Neutrophil (primary cell): ENCODE results near the gene AIG1.

Experiments used
- H3K27ac ChIP-seq: fragments of 200-600 bp; sonication (generic); 2 replicates; pipeline ENCODE4 v1.5.1; 2016; ENCODE audit warnings: mild to moderate bottlenecking, moderate library complexity
- H3K27me3 ChIP-seq: fragments of 200-600 bp; sonication (generic); 2 replicates; pipeline ENCODE4 v1.6.0; 2016; ENCODE audit warnings: mild to moderate bottlenecking
- H3K36me3 ChIP-seq: fragments of 200-600 bp; sonication (generic); 2 replicates; pipeline ENCODE4 v1.5.1; 2017
- H3K4me1 ChIP-seq, 2 experiments: fragments of 200-600 bp in 1 of 2; sonication (generic) in 1 of 2; 1 replicate in 1 of 2; 2 replicates in 1 of 2; pipeline versions ENCODE4 v1.5.1 to v1.6.1; 2013 to 2016; ENCODE audit warnings: low read depth in 1 of 2, low read length in 1 of 2, mild to moderate bottlenecking in 1 of 2, moderate library complexity in 1 of 2; ENCODE audit not compliant: control insufficient read depth in 1 of 2, insufficient read depth in 1 of 2
- H3K4me3 ChIP-seq, 2 experiments: fragments of 200-600 bp in 1 of 2; sonication (generic) in 1 of 2; 1 replicate in 1 of 2; 2 replicates in 1 of 2; pipeline ENCODE4 v1.5.1; 2013 to 2016; ENCODE audit warnings: low read depth in 1 of 2, low read length in 1 of 2, mild to moderate bottlenecking in 1 of 2, moderate library complexity in 1 of 2
- H3K9me3 ChIP-seq: fragments of 200-600 bp; sonication (generic); 2 replicates; pipeline ENCODE4 v1.5.1; 2016
- TF ChIP-seq, protein P1 (sequence below): fragments of 200-600 bp; sonication (generic); IDR thresholded peaks from 2 replicates; pipeline ENCODE4 v1.5.1; 2016; ENCODE audit warnings: antibody characterized with exemption

Gene AIG1

DNA sequence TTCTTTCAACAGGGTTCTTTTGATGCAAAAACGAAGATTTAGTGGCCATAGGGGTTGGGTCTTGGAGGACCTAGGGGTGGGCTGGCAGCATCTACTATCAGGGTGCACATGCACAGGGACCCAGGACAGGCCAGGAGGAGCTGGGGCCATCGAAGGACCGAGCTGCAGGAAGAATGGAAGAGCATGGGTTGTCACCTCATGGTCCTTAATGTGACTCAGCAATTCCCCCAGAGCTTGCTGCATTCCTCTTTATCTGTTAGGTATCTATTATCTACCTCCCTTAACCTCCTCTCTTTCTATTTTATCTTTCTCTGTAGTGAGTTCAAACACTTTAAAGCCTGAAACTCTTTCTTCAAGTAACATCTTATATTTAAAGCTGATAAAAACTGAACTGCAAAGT is 167.0 kb downstream of the AIG1 start:
- Histone ChIP-seq H3K27ac (no peak overlapping the region), H3K4me1 (no peaks in the 10 kb centered on the region), H3K36me3 (no peaks in the 10 kb centered on the region), H3K27me3 (no peaks in the 10 kb centered on the region), H3K4me3 (no peak overlapping the region), H3K9me3 (no peaks in the 10 kb centered on the region)
- TF ChIP-seq, protein P1, sequence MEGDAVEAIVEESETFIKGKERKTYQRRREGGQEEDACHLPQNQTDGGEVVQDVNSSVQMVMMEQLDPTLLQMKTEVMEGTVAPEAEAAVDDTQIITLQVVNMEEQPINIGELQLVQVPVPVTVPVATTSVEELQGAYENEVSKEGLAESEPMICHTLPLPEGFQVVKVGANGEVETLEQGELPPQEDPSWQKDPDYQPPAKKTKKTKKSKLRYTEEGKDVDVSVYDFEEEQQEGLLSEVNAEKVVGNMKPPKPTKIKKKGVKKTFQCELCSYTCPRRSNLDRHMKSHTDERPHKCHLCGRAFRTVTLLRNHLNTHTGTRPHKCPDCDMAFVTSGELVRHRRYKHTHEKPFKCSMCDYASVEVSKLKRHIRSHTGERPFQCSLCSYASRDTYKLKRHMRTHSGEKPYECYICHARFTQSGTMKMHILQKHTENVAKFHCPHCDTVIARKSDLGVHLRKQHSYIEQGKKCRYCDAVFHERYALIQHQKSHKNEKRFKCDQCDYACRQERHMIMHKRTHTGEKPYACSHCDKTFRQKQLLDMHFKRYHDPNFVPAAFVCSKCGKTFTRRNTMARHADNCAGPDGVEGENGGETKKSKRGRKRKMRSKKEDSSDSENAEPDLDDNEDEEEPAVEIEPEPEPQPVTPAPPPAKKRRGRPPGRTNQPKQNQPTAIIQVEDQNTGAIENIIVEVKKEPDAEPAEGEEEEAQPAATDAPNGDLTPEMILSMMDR: no peak

DNA sequence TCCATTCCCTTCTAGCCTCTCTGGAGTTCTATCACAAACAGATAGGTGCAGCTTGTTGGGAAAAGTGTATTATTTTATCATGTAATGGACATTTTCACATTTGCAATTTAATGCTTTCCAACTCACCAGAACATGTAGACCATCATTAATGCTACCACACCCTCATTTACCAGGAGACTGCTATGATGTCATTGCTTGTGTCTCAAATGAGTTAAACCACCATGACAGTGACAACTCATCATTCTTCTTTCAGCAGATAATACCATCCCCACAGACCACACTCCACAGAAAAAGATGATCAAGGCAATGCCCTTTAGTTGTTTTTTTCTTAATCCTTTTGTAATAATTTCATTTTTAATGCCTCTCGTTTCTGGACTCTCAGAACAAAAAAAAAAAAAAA is 168.7 kb downstream of the AIG1 start:
- no peak overlapping the region for H3K27ac ChIP-seq
- H3K4me1 ChIP-seq: no peaks in the 10 kb centered on the region
- TF ChIP-seq, protein P1: no peak
- H3K4me3 ChIP-seq: no peak overlapping the region
- no peaks in the 10 kb centered on the region for H3K9me3 ChIP-seq
- H3K27me3 ChIP-seq: no peaks in the 10 kb centered on the region
- no peaks in the 10 kb centered on the region for H3K36me3 ChIP-seq

DNA sequence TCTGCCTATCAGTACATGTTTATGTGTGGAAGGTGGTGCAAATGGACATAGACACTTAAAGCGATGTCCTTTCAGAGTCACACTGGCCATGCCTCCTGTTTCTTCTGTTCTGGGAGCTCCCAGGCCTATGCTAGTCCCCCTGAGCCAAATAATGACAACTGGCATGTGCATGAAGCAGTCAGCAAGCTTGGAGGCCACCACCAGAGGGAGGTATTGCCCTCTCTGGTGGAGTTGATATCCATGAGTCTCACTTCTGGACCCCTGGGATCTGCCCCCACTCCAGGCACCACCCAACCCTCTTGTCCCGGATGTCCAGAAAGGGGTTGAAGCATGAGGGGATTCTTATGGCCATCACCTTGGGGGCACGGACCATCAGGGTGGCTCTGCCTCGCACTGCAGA is 172.2 kb downstream of the AIG1 start:
- no peaks in the 10 kb centered on the region for H3K36me3 ChIP-seq
- no peaks in the 10 kb centered on the region for H3K9me3 ChIP-seq
- TF ChIP-seq, protein P1: no peak
- no peaks in the 10 kb centered on the region for H3K4me1 ChIP-seq
- H3K4me3 ChIP-seq: no peak overlapping the region
- no peaks in the 10 kb centered on the region for H3K27me3 ChIP-seq
- no peak overlapping the region for H3K27ac ChIP-seq

DNA sequence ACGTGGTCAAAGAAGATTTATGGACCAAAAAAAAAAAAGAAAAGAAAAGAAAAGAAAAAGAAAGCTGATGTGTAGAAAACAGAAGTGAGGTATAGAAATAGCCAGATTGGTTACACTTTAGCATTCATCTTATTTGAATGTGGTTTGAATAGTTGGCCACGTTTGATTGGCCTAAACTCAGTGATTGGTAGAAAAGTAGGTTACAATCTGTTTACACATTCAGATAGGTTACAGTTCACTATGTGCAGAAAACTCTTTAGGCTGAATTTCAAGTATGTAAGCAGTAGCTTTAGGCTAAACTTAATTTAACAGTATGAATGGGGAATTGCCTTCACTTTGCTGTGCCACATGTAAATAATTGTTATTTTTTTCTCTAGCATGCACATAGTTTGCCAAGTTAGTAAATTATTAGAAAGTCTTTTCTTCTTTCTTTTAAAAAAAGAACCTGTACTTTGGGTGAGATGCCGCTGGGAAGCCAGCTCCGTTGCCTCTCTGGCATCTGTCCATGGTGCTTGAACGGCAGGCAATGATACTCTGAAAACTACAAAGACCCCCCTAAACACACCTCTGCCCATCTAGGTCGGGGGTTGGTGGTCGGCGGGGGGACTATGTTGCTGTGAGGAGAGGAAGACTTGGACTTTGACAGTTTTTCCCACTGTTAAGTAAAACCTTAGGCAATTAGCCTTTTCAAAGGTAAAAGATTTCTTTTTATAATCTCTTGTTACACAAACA is 173.0 kb downstream of the AIG1 start:
- TF ChIP-seq, protein P1: no peak
- Histone ChIP-seq H3K4me3 (no peak overlapping the region), H3K27ac (no peak overlapping the region), H3K27me3 (no peaks in the 10 kb centered on the region), H3K9me3 (no peaks in the 10 kb centered on the region), H3K4me1 (no peaks in the 10 kb centered on the region), H3K36me3 (no peaks in the 10 kb centered on the region)

DNA sequence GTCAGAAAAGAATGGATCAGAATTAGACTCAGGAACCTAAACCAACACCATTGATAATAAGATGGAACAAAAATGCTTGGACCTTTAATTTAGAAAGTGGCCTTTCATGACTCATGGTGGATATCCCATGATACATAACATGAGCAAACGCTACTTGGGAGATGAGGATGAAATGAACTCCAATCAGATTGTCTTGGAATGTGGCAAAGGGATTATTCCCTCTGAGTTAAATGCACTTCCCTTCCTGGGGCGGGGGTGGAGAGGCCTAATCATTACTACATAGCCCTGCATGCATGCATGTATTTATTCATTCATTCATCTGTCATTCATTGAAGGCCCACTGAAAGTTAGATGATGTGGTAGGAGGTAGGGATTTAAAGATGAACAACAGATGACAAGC is 174.0 kb downstream of the AIG1 start:
- Histone ChIP-seq H3K27me3 (no peaks in the 10 kb centered on the region), H3K27ac (no peak overlapping the region), H3K9me3 (no peaks in the 10 kb centered on the region), H3K4me3 (no peak overlapping the region), H3K36me3 (no peaks in the 10 kb centered on the region), H3K4me1 (no peaks in the 10 kb centered on the region)
- TF ChIP-seq, protein P1: no peak
